DMS153 treated with DMSO at 0.1 percent for 48 hours (cell line): ENCODE measurements around the gene SLCO4A1.

Source experiments
- DNase-seq: peaks from one replicate; lab custom pipeline; 2025; ENCODE audit not compliant: unreplicated experiment; lab: John Stamatoyannopoulos, UW

SLCO4A1 gene

DNA sequence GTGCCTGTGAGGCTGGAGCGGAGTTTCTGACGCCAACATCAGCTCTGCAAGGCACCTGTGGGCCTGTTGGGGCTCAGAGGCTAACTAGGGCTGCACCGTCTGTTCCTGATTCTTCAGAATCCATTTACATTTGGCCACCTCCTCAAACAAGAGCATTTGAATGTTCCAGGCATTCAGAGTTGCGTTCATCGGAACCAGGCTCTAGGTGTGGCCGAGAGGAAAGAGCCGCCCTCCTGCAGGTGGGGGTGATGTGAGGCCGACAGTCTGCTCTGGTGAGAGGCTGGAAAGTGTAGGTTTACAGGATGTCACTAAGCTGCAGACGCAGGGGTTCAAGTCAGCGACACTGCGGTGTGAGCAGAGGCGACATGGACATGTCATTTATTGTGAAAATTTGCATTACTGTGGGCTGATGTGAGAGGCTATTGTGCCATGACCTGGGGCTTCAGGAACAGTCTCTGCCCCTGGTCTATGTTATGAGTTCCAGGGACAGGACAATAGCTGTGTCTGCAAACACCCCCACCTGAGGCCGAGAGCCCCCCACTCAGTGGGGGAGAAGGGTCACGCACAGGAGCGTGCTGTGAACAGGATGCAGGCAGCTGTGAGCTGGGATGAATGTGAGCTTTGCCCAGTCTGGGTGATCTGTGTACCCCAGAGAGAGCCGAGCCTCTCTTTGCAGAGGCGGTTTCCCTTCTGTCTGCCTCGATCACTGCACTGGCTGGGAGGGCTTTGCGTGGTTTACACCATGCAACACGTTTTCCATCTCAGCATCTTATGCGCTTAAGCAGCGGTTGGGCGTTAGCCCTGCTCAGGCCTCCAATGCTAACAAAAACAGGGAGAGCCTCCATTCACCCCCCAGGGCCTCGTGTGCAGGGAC is 21.1 kb downstream of the SLCO4A1 start:
- no peak for DNase-seq

DNA sequence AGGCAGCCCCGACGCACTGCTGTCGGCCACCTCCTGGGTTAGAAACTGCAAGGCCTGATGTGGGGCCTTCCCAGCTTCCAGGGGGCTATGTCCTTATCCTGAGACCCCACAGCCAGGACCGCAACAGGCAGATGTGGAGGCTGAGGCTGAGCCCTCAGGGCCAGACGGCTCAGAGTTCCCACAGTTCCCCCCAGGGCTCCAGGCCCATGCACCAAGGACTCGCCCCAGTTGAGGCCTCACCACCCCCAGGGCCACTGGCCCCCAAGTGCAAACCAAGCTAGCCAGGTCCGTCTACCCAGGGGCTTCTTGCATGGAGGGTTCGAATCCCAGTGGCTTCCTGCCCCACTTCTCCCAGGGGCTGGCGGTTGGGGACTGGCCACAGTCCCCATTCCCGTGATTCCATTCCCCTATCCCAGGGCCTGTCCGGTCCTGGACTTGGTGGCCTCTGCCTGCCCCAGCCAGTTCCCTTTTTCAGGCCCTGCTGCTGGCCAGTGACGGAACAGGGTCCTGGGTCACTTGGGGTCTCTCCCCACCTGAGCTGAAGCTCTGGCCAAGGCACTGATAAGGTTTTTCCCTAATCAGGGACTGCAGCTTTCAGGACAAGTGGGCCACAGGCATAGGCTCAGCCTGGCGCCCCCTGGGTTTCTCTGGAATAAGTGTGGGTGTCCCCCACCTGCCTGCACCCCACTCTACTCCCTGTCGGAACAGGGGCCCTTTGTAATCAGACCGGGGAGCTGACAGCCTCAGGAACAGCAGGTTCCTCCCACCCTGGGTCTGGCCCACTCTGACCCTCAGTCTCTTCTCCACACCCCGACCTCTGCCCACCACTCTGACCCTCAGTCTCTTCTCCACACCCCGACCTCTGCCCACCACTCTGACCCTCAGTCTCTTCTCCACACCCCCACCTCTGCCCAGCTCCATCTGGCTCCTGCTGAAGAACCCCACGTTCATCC is 22.0 kb downstream of the SLCO4A1 start:
- DNase-seq, result no peak

DNA sequence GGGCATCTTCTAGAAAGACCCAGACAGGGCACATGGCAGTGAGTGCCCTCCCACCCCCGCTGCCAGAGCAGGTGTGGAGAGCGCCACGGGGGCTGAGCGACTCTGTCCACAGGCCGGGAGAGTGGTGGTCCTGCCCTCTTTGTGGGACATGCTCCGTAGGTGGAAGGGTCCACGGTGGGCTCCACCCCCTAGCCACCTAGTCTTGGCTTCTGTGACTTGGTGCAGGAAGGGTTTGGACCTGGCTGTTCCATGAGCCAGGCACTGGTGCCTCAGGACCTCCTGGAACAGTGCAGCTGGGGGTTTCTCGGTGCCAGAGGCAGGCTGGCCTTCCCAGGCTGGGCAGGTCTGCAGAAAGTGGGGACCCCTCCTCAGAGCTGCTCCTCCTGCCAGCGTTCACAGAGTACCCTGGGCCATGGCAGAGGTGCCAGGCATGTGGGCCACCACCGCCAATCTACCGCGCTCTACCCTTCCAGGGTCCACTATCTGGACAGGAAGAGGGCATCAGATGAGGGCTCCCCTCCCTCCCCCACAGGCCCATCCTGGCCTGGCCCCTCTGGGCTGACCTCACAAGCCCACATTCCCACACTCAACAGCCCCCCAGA is 23.0 kb downstream of the SLCO4A1 start:
- DNase-seq, result no peak

DNA sequence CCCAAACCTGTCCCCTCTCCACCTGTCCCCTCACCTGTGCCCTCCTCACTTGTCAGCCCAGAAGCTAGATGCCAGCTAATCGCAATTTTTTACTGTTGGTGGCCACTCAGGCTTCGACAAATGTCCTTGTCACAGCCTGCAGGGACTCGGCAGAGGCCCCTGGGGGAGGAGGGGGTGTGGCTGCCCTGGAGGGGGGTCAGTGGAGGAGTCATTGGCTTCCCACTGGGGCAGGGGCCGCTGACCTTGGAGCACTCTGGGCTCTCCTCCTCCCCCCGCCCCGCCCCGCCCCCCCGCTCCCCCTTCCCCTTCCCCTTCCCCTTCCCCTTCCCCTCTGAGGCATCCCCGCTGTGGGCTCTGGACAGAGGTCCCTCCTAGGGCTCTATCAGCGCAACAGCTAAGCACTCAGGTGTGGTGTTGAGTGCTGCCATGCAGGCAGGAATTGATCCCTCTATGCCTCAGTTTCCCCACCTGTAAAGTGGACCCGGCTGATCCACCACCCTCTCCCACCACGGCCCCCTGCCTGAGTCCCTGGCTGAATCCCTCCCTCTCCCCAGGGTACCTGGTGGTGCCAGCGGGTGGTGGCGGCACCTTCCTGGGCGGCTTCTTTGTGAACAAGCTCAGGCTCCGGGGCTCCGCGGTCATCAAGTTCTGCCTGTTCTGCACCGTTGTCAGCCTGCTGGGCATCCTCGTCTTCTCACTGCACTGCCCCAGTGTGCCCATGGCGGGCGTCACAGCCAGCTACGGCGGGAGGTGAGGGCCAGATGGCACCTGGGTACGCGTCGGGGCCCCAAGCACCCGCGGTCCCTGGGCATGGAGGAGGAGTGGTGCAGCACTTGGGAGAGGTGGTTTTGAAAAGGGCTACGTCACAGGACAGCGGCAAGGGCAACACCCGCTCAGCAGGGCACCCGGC is 23.8 kb downstream of the SLCO4A1 start:
- peak; percentile 17 for DNase-seq

DNA sequence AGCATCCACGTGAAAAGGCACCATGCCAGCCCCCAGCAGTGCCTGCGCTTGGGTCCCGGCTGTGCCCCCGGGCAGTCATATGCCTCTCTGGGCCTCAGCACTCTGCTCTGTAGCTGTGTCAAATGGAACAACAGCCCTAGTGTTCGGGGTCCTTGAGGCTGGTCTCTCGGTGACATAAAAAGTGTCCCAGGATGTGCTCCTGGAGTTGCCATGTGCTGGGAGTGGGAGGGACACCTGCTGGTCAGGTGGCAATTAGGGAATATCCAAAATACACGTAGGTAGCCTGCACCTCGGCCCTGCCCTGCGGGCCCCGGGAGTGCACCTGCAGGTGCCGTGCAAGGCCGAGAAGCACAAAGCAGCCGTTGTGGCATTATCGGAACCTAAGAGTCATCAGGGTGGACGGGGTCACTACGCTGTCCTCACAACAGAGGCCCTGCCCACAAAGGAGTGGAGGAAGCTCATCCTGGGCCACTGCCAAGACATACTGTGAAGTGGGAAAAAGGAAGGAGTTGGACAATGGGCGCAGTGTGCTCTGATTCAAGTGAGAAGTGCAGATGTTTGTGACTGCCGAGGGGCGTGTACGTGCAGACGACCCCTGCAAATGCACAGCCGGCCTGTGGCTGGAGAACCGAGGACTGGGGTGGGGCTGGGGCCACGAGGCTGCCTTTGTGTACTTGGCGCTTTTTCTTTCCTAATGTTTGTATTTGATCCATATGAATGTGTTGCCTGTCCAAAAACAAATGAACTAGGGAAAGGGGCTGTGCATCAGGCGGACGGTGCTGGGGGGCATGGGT is 24.6 kb downstream of the SLCO4A1 start:
- peak; percentile 21 for DNase-seq

DNA sequence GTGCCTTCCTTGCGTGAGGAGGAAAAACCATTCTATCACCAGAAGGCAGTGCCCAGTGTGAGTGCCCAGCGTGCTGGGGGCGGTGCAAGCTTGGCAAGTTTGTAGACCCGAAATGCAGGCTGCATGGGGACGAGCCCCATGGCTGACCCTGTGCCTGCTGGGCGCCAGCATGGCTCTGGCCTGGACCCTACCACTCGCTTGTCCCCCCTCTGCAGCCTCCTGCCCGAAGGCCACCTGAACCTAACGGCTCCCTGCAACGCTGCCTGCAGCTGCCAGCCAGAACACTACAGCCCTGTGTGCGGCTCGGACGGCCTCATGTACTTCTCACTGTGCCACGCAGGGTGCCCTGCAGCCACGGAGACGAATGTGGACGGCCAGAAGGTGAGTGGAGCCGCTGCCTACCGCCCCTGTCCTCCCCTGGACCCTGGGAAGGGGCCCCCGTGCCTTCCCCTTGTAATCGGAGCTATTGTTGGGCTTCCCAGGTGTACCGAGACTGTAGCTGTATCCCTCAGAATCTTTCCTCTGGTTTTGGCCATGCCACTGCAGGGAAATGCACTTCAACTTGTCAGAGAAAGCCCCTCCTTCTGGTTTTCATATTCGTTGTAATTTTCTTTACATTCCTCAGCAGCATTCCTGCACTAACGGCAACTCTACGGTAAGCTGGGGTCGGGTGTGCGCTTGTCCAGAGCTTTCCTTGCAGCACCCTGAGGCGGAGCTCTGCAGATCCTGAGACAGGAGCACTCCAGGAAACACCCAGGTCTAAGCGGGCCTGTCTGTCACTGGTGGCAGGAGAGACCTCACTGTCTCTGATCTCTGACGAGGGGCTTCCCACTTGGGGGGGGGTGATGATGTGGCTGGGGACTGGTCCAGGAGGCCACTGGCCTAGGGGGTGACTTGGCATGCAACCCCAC is 25.5 kb downstream of the SLCO4A1 start:
- no peak for DNase-seq

DNA sequence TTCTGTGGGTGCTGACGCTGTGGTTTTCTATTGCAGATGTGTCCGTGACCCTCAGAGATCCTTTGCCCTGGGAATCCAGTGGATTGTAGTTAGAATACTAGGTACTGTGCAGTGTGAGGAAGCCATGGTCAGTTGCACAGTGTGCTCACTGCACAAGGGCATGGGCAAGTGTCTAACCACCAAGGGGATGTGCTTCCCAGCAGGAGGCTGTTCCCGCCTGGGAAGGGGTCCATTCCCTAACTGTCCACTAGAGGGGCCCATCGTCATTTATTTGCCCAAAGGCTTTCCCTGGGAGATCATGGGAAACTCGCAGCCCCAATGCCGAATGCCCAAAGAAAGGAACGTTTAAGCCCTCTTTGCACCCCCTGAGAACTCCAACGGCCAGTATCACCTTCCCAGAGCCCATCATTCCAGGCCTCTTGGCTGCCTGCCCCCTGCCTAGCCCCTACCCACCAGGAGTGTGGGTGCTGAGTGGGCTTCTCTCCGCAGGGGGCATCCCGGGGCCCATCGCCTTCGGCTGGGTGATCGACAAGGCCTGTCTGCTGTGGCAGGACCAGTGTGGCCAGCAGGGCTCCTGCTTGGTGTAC is 26.2 kb downstream of the SLCO4A1 start:
- DNase-seq, result peak; percentile 55

DNA sequence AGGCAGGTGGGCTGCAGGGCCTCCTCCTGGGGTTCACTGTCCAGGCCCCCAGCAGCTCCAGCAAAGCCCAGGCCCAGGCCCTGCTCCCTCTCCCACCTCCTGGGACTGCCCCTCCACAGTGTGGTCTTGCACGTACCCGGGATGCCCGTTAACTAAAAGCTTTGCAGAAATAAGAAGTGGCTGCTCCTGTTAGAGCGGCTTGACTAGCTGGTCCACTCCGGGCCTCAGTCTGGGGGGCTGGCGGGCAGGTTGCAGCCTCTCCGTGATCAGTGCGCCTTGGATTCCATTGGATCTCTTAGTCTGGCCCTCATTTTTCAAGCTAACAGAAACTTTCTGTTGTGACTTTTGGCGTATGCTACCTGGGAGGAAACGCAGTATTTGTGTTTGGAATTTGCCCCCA is 26.9 kb downstream of the SLCO4A1 start:
- DNase-seq, result no peak

DNA sequence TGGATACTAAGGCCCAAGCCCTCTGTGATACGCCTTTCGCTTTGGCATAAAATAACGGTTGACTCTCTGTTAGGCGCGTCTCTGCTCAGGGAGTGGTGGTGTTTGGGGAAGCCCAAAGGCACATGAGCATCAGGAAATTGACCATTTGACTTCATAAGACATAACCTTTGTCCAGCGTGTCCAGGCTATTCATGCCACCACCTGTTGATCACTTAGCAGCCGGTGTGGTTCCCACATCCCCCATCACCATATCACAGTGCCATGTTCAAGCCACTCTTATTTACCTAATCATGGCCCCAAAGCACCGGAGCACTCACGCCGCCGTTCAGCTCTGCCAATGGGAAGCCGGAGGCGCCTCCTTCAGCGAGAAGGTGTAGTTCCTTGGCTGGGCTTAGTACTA is 27.9 kb downstream of the SLCO4A1 start:
- DNase-seq, result no peak

DNA sequence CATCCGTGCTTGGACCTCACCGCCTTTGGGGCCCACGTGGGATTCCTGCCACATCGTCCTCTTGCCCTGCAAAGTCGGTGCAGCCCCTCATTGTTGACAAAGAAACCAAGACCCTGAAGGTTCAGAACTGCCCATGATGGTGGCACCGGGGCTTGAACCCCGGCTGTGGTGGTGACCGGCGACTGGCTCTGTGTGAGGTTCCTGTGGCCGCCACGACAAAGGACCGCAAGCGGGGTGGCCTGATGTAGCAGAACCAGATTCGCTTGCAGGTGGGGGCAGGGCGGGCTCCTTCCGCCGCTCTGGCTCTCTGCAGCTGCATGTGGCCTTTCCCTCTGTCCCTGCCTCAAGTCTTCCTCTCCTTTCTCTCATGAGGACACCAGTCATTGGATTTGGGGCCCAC is 28.7 kb downstream of the SLCO4A1 start:
- no peak for DNase-seq

DNA sequence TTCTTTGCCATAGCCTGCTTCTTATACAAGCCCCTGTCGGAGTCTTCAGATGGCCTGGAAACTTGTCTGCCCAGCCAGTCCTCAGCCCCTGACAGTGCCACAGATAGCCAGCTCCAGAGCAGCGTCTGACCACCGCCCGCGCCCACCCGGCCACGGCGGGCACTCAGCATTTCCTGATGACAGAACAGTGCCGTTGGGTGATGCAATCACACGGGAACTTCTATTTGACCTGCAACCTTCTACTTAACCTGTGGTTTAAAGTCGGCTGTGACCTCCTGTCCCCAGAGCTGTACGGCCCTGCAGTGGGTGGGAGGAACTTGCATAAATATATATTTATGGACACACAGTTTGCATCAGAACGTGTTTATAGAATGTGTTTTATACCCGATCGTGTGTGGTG is 29.5 kb downstream of the SLCO4A1 start:
- DNase-seq, result no peak

DNA sequence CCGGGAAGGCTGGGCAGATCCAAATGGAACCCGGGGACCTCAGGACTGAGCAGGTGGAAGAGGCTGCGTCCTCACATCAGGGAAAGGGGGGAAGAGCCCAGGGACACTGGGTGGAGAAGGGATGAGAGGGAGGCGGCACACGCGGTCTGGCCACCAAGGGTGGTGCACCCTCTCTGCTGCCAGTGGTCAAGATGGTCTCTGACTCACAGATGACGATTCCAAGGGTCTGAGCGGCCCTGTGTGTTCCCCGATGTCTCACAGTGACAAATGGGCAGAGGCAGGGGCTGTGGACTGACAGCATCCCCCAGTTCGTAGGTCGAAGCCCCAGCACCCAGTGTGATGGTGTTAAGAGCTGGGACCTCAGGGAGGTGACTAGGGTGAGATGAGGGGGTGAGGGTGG is 32.1 kb downstream of the SLCO4A1 start:
- no peak for DNase-seq

DNA sequence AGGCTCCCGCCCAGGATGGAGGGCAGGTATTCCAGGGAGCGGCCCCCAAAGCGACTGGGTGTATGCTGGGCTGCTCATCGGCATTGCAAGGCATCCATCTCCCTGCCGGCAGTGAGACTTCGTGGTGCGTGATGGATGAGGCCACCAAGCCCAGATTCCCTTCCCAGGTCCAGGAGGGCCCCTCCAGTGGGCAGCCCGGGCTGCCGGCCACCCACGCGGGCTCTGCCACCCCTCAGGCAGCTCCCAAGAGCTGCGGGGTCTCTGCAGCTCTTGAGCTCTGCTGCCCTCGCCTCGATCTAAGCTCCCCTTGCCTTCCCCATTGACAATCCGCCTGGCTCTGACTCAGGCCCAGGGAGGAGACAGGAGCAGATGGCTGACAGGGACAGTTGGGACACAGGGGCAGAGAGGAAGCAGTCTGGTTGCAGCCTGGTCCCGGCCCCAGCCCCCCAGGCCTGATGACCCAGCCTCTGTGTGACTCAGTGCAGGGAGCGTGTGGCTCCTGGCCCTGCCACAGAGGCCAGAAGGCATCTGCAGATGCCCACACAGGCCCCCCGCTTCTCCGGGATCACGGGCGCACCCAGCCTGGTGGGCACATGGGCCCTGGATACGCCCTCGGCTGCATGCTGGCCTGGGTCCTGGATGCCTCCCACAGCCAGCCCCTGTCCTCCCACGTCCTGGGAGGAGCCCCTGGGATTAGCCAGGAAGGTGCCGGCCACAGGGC is 33.0 kb downstream of the SLCO4A1 start:
- no peak for DNase-seq

DNA sequence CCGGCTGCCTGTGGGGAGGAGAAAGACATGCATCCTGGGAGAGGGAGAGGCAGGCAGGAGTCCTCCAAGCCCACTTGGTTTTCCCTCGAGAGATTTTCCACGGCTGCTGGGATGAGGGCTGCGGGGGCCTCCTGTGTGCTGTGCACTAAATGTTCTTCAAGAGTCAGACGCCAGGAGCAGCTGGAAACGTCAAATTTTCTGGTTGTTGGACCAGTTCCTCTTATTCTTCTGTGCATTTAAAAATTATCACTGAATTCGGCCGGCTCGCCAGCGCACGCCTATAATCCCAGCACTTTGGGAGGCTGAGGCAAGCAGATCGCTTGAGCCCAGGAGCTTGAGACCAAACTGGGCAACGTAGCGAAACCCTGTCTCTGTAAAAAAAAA is 33.6 kb downstream of the SLCO4A1 start:
- DNase-seq, result no peak

DNA sequence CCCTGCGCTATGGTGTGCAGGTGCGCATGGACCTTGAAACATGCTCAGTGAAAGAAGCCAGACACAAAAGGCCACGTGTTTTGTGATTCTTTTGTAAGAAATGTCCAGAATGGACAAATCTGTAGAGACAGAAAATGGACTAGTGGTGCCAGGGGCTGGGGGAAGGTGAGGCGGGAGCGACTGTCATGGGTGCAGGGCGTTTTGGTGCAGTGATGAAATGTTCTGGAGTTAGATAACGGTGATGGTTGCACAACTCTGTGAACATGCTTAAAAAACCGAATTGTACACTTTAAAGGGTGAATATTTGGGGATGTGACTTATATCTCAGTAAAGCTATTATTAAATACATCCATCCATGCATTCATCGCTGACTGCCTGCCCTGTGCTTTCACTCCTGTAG is 34.7 kb downstream of the SLCO4A1 start:
- DNase-seq, result no peak

DNA sequence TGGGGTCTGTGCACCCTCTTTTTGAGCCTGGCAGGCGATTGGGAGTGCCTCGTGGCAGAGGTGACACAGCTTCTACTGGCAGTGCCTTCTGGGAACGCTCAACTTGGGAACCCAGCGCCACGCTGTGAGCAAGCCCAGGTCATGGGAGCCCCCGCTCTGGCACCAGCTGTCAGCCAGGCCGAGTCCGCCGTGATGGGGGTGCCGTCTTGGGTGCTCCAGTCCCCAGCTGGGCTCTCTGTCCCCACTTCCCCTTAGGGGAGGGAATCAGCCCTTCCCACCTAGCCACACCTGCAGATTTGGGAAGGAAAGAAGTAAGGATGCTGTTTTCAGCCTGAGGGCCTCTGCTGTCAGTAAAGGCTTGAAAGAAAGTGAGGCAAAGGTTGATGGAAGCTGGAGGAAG is 35.4 kb downstream of the SLCO4A1 start:
- DNase-seq, result no peak

DNA sequence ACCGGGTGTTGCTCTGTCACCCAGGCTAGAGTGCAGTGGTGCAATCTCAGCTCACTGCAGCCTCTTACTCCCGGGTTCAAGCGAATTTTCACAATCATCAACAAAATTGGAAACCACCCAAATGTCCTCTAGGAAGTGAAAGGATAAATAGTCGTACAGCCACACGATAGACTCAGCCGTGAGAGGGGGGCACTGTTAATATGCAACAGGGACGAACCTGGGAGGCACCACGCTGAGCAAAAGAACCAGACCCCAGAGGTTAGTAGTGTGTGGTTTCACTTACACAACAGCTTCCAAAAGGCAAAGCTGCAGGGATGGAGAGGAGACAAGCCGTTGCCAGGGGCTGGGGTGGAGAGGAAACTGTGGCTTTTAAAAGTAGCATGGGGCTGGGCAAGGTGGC is 36.2 kb downstream of the SLCO4A1 start:
- DNase-seq, result no peak
